NCI-H187 treated with DMSO at 0.1 percent for 48 hours (cell line): Measurements from ENCODE around the gene MYDGF.
"Not testable (repeated sequence)": the region's sequence is repeated elsewhere in the genome, so short reads cannot be mapped to it uniquely, and the experiment has no call there.

Source experiments
- DNase-seq: peaks from one replicate; lab custom pipeline; 2025; lab: John Stamatoyannopoulos, UW

Gene MYDGF

GRCh38 chr19:4669723-4670480 is at the start of gene MYDGF:
Gene MYDGF (minus strand): TSS chr19:4670342. CDS start chr19:4670334, 8 bp downstream.
- peak; percentile 52 for DNase-seq

DNA sequence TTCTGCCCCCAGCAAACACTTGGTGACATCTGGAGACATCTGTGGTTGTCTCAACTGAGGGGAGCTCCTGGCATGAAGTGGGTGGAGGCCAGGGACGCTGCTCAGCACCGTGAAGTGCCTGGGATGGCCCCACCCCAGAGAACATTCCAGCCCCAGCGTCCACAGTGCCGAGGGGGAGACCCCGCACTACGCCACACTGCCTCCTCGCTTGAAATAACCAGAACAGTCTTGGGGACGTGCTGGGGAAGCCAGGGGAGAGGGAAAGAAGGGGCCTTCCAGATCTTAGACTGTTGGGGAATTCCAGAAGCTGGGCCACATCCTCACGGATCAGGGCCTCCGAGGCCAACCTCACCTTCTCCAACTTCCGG is 49.3 kb upstream of the MYDGF start:
- DNase-seq, result no peak

DNA sequence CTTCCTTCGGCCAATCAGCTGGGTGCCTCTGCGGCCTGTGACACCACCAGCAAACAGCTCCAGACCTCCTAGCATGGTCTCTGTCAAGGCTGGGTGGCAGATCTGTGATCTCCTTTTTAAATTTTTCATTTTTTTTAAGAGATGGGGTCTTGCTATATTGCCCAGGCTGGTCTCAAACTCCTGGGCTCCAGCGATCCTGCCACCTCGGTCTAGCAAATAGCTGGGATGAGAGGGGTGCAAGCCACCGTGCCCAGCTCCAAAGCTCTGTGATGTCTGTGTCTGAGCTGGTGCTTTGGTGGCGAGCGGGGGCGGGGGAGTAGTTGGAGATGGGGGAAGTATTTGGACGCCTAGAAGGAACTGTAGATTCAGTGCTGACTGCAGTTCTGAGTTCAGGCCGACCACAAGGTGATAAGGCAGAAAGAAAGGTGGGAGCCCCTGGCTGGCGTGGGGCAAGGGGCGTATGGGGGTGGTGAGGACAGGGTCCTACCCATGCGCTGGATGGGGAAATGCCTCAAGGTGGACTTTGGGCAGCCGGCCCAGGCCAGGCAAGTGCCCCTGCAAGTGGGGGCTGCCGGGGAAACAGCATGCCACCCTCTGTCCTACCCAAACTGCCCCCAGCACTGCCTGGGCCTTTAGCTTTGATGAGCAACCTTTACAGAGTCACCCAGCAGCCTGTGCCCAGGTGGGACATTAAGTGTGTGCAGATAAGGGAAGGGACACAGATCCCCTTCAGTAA is 48.0 kb upstream of the MYDGF start:
- no peak for DNase-seq

- DNase-seq, result no peak
Measured at GRCh38 chr19:4717191-4717965, 47.2 kb upstream of the MYDGF start.

DNA sequence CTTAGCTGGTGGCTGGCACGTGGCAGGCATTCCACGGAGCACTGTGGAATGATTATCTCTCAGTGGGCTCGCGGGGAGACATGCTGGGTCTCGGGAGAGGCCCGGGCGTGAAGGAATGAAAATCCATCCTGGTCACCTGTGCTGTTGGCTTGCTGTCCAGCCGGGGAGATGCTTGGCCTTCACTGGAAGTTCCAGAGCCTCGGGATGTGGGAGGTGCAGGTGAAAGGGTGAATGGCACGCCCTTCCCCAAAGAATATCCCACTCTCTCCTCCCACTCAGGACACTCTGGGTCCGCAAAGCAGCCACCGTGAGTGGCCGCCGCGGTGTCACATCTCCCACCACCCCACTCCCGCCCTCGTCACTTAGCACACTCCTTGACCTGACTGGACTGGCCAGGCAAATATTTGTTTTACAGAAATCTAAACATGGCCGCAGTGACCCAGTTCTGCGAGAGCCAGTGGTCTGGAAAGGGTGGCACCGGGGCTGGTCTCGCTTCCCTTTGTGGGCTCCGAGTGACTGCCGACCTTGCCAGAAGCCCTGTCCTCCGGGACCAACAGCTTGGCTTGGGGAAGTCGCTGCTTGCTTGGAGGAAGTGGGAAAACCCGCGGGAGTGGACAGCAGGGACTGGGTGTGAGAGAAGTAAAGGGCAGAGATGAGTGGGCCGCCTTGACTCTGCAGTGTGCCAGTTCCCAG is 45.5 kb upstream of the MYDGF start:
- DNase-seq, result no peak

DNA sequence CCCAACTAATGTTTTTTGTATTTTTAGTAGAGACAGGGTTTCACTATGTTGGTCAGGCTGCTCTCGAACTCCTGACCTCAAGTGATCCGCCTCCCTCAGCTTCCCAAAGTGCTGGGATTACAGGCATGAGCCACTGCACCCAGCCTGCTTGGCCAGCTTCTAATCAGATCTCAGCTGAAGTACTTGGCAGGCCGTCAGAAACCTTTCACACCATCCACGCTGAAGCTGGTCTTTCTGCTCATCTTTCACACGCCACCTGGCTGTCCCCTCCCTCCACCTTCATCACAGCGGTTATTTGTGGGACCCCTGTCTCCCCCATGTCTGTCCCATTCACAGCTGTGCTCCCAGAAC is 45.0 kb upstream of the MYDGF start:
- not testable (repeated sequence) for DNase-seq

GRCh38 chr19:4714016-4714415 is 43.9 kb upstream of the MYDGF start:
- no peak for DNase-seq

DNA sequence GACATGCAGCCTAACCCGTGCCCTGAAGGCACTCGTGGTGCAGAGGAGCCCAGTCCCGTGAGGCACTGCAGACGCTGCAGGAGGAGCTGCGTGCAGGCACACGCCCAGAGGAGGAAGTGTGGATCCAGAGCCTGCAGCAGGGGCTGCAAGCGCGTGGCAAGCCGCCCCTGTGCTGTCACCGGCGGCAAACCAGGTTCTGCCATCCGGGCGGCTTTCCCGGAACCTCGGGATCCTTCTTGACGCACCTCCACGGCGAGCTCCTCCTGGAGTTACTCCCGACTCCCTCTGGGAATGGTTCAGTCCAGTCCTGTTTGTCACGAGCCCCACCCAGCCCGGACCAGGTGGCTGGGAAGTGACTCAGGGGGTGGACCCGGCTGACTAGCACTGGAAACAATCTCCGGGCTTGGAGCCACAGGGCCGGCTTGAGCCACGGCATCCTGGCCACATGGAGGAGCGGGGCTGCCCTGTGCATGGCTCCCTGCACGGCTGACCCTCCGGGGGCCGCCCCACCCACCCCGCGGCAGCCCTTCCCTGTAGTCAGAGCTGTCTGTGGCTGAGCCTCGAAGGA is 43.3 kb upstream of the MYDGF start:
- DNase-seq, result no peak

- no peak for DNase-seq
Measured at GRCh38 chr19:4712771-4713170, 42.6 kb upstream of the MYDGF start.

DNA sequence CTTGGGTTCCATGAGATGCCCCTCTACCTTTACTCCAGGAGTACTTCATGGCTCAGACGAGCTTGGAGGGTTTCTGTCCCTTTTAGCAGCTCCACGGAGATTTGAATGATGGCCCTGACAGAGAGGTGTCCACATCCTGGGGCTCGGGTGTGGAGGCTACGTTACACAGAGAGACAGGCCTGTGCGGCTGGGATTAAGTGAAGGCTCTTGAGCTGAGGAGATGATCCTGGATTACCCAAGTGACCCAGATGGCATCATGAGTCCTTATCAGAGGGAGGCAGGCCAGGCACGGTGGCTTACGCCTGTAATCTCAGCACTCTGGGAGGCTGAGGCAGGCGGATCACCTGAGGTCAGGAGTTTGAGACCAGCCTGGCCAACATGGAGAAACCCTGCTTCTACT is 41.1 kb upstream of the MYDGF start:
- no peak for DNase-seq

DNA sequence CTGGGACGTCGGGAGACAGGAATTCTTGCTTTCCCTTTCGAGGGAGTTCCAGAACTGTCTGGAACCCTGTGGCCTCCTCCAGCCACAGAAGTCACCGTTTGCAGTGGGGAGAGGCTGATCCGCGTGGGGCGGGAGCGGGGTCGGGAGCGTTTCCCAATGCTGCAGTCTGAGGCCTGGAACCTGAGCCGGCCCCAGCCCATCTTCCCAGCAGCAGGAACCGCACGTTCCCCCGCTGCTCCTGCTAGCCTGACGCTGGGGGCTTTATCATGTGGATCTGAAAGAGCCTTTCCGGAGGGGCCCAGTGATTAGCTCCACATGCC is 40.1 kb upstream of the MYDGF start:
- no peak for DNase-seq

DNA sequence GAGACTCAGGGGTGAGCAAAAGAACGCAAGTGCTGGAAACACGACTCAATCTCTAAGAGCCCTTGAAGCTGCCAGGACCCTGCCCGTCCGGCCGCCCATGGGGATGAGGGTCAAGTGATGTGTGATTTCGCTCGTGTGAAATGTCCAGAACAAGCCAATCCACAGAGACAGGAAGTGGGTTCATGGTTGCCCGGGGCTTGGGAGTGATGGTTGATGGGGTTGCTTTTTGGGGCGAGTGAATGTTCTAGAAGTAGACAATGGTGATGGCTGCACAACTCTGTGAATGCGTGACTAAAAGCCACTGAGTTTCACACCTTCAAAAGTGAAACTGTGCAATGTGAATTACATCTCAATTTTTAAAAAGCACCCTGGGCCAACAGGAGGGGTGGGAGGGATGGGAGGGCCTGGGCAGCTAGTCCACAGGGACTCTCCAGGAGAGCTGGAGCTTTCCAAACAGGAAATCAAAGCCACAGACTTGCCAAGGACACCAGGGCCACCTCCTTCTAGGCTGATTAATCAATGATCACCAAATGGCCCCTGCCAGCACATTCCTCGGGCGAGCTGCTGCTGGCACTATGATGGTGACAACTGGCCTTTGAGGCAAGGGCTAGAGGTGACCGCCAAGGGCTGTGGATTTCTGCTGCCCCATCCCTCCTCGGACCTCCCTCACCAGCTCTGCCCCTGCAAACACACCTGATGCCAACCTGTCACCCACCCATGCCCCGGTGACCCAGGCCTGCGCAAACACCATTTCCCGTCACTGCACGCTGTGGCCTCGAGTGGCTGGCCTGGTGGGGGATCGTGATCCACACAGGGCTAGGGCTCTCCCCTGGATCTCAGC is 39.5 kb upstream of the MYDGF start:
- no peak for DNase-seq

DNA sequence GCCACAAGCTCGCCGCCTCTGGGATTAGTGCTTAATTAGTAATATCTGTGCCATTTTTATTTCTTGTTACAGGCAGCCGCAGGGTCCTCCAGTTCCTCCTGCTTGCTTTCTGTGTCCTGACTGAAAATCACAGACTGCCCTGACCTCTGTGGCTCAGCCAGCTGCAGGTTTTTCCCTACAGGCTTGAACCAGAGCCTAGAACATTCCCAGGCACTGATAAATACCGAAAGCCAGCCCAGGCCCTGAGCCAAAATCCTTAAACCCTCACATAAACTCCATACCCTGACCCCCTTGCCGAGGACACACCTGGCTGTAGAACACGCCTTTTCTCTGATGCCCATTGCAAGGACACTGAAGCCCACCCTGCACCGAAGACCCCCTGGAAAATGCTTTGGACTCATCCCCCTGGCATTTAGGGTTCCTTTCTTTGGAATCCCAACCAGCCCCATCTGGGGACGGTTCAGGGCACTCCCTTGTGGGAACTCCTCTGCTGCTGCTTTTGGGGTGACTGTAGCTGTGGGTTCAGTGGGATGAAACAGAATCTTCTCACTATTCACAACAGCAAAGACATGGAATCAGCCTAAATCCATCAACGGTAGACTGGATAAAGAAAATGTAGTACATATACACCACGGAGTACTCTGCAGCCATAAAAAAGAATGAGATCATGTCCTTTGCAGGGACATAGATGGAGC is 38.0 kb upstream of the MYDGF start:
- DNase-seq, result no peak

DNA sequence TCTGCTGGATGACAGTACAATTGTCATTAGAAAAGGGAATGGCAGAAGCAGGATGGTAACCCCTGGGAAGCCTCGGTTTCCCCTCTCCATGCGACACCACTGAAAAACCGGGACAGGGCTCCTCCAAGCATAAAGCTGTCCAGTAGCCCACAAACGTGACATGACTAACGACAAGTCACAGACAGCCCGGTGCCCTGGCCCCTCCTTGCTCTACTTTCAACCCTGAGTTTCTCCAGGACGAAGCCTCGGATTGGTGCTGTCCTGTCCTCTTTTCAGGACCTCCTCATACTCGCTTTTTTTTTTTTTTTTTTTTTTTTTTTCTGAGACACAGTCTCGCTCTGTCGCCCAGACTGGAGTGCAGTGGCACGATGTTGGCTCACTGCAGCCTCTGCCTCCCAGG is 37.2 kb upstream of the MYDGF start:
- no peak for DNase-seq

DNA sequence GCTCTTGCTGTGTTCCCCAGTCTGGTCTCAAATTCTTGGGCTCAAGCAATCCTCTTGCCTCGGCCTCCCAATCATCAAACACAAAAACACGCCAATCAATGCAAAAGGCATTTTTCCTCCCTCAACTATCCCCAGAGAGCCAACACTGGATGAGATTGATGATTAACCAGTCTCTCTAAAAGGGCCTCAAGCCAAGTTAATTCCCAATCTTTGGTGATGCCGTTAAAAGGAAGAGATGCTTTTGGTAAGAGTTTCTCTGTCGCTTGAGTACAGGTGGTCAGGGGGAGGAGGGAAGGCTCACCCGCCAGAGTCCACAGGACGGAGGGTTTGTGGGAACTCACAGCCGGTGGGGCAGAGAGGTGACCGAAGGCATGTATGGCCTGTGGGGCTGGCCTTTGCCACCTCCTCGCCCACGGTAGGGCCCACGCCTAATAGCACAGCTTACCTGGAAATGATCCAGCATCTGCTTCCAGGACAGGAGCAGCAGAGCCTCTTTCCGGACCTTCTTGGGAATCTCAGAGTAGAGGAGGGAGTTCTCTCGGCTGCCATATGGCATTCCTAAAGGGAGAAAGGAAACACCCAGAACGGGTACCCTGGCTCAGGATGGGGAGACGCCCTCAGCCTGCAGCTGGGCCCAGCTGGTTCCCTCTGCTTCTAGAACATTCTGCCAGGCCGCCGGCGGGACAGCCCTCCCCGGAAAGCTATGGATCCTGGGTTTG is 35.4 kb upstream of the MYDGF start:
- DNase-seq, result no peak

DNA sequence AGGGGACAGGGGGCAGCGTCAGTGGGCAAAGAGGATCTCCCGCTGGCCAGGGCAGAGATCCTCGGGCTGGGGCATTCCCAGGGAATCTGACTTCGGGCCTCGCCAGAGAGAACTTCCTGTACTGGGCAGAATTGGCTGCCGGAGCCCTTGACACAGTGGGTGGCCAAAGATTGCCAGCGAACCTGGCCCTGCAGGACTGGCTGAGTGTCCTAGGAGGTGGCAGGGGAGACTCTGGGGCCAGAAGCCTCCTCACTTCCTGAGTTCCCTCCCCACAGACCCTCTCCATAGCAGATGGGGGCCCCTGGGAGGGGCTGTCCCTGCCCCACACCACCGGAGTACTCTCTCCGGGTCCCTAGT is 34.2 kb upstream of the MYDGF start:
- no peak for DNase-seq

DNA sequence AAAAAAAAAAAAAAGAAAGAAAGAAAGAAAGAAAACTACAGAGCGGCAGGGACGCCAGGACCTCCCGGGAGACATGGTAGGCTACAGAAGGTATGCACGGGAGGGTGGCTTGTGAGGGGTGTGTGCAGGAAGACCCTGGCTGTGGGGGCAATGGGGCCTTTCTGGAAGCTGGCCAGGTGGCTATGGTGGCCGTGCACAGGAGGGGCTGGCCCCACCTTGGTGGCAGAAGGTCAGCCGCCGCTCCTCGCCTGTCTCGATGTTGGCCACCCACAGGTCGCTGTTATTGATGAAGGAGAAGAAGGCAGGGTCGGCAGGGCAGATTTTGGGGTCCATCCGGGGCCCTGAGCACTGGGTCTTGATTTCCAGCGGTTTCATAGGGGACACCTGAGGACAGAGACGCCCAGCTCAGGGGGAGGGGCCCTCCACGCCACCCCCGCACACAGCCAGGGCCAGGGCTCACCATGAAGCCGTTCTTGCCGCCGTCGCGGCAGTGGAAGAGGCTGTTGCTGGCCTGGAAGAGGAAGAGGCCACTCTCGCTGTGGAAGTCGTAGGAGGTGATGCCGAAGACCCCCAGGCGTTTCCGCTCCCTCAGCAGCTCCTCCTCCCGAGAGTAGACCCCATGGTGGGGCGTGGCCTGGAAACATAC is 33.7 kb upstream of the MYDGF start:
- no peak for DNase-seq

- no peak for DNase-seq
Measured at GRCh38 chr19:4702764-4703163, 32.6 kb upstream of the MYDGF start.

DNA sequence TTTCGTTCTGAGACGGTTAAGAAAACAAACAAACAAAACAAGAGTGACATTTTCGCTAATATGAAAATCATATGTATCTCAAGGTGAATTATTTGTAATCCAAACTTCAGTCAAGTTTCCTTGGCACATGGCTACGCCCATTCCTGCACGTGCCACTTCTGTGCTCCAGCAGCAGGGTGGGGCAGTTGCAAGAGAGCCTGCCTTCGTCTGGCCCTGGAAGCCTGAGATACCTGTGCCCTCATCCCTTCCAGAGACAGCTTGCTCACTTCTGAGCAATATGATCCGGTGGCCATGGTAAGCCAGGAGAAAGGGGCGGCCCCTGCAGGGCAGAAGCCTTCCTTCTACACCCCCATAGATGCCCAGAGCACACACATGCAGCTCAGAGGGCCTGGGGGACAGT is 31.4 kb upstream of the MYDGF start:
- no peak for DNase-seq

DNA sequence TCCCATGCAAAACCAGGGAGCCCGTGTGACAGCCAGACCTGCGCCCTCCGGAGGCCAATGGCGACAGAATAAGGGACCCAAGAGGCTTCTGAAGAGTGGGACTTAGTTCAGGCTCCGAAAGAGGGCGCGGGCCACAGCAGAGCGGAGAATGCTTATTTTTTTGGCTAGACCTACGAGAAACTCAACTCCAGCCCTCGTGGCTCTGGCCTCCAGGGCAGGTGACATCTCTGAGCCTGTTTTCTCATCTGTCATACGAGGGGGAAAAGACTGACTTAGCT is 30.5 kb upstream of the MYDGF start:
- no peak for DNase-seq
